GM23338 (cell line): Measurements from ENCODE around the gene PRTFDC1. TPM values are rescaled to one million over a fixed set of nuclear protein-coding genes. Genes with fewer than 3 reads are reported as not detected.

Experiments used
- ATAC-seq: fragments of 200-7000 bp; cut with Tn5 transposase; 3 replicates; pipeline ENCODE4 v1.9.1; 2020
- DNase-seq: peaks from one replicate; pipeline ENCODE4 v3.0.0-alpha.2; 2015; ENCODE audit warnings: low spot score
- H2AFZ ChIP-seq: fragments of 200-600 bp; sonication (generic); 2 replicates; pipeline ENCODE4 v1.8.0; 2016; ENCODE audit warnings: antibody characterized with exemption, mild to moderate bottlenecking, moderate library complexity
- H3F3A ChIP-seq: fragments of 200-600 bp; sonication (generic); replicated peaks from 2 replicates; pipeline ENCODE4 v1.8.0; 2017; ENCODE audit warnings: antibody characterized with exemption, mixed run types, low read depth
- H3K27ac ChIP-seq: fragments of 200-600 bp; sonication (generic); 2 replicates; pipeline ENCODE4 v1.6.1; 2016; ENCODE audit warnings: low read depth
- H3K27me3 ChIP-seq: fragments of 200-600 bp; sonication (generic); 2 replicates; pipeline ENCODE4 v1.8.0; 2016; ENCODE audit warnings: mild to moderate bottlenecking, mixed run types, moderate library complexity; ENCODE audit not compliant: insufficient read depth
- H3K36me3 ChIP-seq: fragments of 200-600 bp; sonication (generic); 2 replicates; pipeline ENCODE4 v1.8.0; 2016; ENCODE audit warnings: mild to moderate bottlenecking; ENCODE audit not compliant: insufficient read depth
- H3K4me1 ChIP-seq: fragments of 200-600 bp; sonication (generic); 2 replicates; pipeline ENCODE4 v1.8.0; 2016; ENCODE audit warnings: mild to moderate bottlenecking, moderate library complexity; ENCODE audit not compliant: insufficient read depth
- H3K4me2 ChIP-seq: fragments of 200-600 bp; sonication (generic); 2 replicates; pipeline ENCODE4 v1.7.1; 2017; ENCODE audit warnings: mixed run types
- H3K4me3 ChIP-seq: fragments of 200-600 bp; sonication (generic); 2 replicates; pipeline ENCODE4 v1.6.1; 2016; ENCODE audit warnings: mixed run types
- H3K79me2 ChIP-seq: fragments of 200-600 bp; sonication (generic); replicated peaks from 2 replicates; pipeline ENCODE4 v1.8.0; 2017; ENCODE audit warnings: mild to moderate bottlenecking; ENCODE audit not compliant: insufficient read depth
- H3K9me2 ChIP-seq: fragments of 200-600 bp; sonication (generic); 2 replicates; pipeline ENCODE4 v1.8.0; 2017; ENCODE audit not compliant: insufficient read depth
- H4K20me1 ChIP-seq: fragments of 200-600 bp; sonication (generic); replicated peaks from 2 replicates; pipeline ENCODE4 v1.8.0; 2017; ENCODE audit warnings: mild to moderate bottlenecking; ENCODE audit not compliant: insufficient read depth
- H3K27ac Mint-ChIP-seq: 2 replicates; pipeline ENCODE4 v1.8.0; 2020; ENCODE audit warnings: inconsistent platforms, mild to moderate bottlenecking, moderate library complexity, mixed read lengths
- H3K27me3 Mint-ChIP-seq: 3 replicates; pipeline ENCODE4 v1.8.0; 2022; ENCODE audit warnings: low read depth, mild to moderate bottlenecking, moderate library complexity, mixed read lengths, inconsistent platforms; ENCODE audit not compliant: insufficient read depth, poor library complexity
- H3K36me3 Mint-ChIP-seq: 3 replicates; pipeline ENCODE4 v1.8.0; 2021; ENCODE audit warnings: low read depth, mild to moderate bottlenecking, inconsistent platforms, moderate library complexity, mixed read lengths
- H3K4me1 Mint-ChIP-seq: 3 replicates; pipeline ENCODE4 v1.8.0; 2020; ENCODE audit warnings: mild to moderate bottlenecking, inconsistent platforms, mixed read lengths
- H3K4me3 Mint-ChIP-seq: 3 replicates; pipeline ENCODE4 v1.8.0; 2021; ENCODE audit warnings: moderate library complexity, mild to moderate bottlenecking, inconsistent platforms, mixed read lengths
- H3K9me3 Mint-ChIP-seq: 3 replicates; pipeline ENCODE4 v1.8.0; 2020; ENCODE audit warnings: moderate library complexity, mild to moderate bottlenecking, inconsistent platforms, mixed read lengths
- CREB1 ChIP-seq: fragments of 250-450 bp; sonication (Bioruptor Pico); IDR thresholded peaks from 2 replicates; pipeline ENCODE4 v1.5.0; 2020; ENCODE audit warnings: low read depth, mild to moderate bottlenecking, moderate library complexity
- EZH2 ChIP-seq: fragments of 200-600 bp; sonication (generic); IDR thresholded peaks from one replicate; pipeline ENCODE4 v1.8.0; 2017; ENCODE audit warnings: antibody characterized with exemption, mild to moderate bottlenecking, low read depth; ENCODE audit not compliant: unreplicated experiment
- EZH2phosphoT487 ChIP-seq: fragments of 200-600 bp; sonication (generic); IDR thresholded peaks from one replicate; pipeline ENCODE4 v1.8.1; 2018; ENCODE audit warnings: antibody characterized with exemption; ENCODE audit not compliant: unreplicated experiment
- JUNB ChIP-seq: IDR thresholded peaks from one replicate; pipeline ENCODE4 v1.6.1; 2016; ENCODE audit warnings: antibody characterized with exemption; ENCODE audit not compliant: unreplicated experiment
- NANOG ChIP-seq: IDR thresholded peaks from 2 replicates; pipeline ENCODE4 v1.6.1; 2016; ENCODE audit warnings: antibody characterized with exemption, borderline replicate concordance
- POLR2AphosphoS5 ChIP-seq: IDR thresholded peaks from 2 replicates; pipeline ENCODE4 v1.6.1; 2016; ENCODE audit warnings: antibody characterized with exemption, low read depth
- STAT1 ChIP-seq: IDR thresholded peaks from one replicate; pipeline ENCODE4 v1.6.1; 2016; ENCODE audit warnings: antibody characterized with exemption; ENCODE audit not compliant: unreplicated experiment
- ZNF114 ChIP-seq: fragments of 250-450 bp; sonication (Bioruptor Pico); IDR thresholded peaks from 2 replicates; pipeline ENCODE4 v1.5.0; 2020; ENCODE audit warnings: mild to moderate bottlenecking, moderate library complexity
- polyA plus RNA-seq: library from polyadenylated mRNA; unstranded; fragments of >200 nt; fragmentation: Nextera tagmentation; extraction: Ambion mirVana; gene quantifications from 2 replicates; pipeline ENCODE4 v1.2.1, GENCODE V29; 2016
- total RNA-seq: library from RNA; depleted of rRNA; stranded (reverse); fragments of >200 nt; shearing (Covaris generic); gene quantifications from 2 replicates; pipeline ENCODE4 v1.2.3, GENCODE V29; 2014
- TF ChIP-seq, protein P1 (sequence below): IDR thresholded peaks from one replicate; pipeline ENCODE4 v1.6.1; 2018; ENCODE audit warnings: antibody characterized with exemption; ENCODE audit not compliant: unreplicated experiment
- TF ChIP-seq, protein P2 (sequence below): IDR thresholded peaks from 2 replicates; pipeline ENCODE4 v1.6.1; 2016; ENCODE audit warnings: antibody characterized with exemption
- TF ChIP-seq, protein P3 (sequence below), 2 experiments: fragments of 200-600 bp in 1 of 2; sonication (generic) in 1 of 2; conservative IDR thresholded peaks; 2 replicates each; pipeline versions ENCODE4 v1.5.1 to v1.6.1; 2016 to 2017; ENCODE audit warnings: antibody characterized with exemption in 2 of 2, low read depth in 2 of 2, mild to moderate bottlenecking in 2 of 2, moderate library complexity in 1 of 2

Gene PRTFDC1
- total and polyA plus RNA-seq, 2 experiments from 2014 or later = 7.9 to 9.1 TPM

GRCh38 chr10:24907956-24908355 lies 44.5 kb downstream of the PRTFDC1 start (continued):
- TF ChIP-seq, protein P1, sequence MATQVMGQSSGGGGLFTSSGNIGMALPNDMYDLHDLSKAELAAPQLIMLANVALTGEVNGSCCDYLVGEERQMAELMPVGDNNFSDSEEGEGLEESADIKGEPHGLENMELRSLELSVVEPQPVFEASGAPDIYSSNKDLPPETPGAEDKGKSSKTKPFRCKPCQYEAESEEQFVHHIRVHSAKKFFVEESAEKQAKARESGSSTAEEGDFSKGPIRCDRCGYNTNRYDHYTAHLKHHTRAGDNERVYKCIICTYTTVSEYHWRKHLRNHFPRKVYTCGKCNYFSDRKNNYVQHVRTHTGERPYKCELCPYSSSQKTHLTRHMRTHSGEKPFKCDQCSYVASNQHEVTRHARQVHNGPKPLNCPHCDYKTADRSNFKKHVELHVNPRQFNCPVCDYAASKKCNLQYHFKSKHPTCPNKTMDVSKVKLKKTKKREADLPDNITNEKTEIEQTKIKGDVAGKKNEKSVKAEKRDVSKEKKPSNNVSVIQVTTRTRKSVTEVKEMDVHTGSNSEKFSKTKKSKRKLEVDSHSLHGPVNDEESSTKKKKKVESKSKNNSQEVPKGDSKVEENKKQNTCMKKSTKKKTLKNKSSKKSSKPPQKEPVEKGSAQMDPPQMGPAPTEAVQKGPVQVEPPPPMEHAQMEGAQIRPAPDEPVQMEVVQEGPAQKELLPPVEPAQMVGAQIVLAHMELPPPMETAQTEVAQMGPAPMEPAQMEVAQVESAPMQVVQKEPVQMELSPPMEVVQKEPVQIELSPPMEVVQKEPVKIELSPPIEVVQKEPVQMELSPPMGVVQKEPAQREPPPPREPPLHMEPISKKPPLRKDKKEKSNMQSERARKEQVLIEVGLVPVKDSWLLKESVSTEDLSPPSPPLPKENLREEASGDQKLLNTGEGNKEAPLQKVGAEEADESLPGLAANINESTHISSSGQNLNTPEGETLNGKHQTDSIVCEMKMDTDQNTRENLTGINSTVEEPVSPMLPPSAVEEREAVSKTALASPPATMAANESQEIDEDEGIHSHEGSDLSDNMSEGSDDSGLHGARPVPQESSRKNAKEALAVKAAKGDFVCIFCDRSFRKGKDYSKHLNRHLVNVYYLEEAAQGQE = no peak

- H4K20me1 ChIP-seq = no peaks in the 10 kb centered on the region
- Mint-ChIP-seq H3K4me1 (no peaks in the 10 kb centered on the region), H3K9me3 (no peaks in the 10 kb centered on the region), H3K4me3 (no peak overlapping the region), H3K27me3 (no peaks in the 10 kb centered on the region), H3K36me3 (no peaks in the 10 kb centered on the region), H3K27ac (no peak overlapping the region)
- DNase-seq (no peak), ATAC-seq (no peak)
- H2AFZ ChIP-seq = no peak overlapping the region
- no peaks in the 10 kb centered on the region for H3K36me3 ChIP-seq
- H3F3A ChIP-seq = no peaks in the 10 kb centered on the region
- no peaks in the 10 kb centered on the region for H3K79me2 ChIP-seq
- no peaks in the 10 kb centered on the region for H3K27me3 ChIP-seq
- no peaks in the 10 kb centered on the region for H3K9me2 ChIP-seq
- H3K4me3 ChIP-seq = no peak overlapping the region
- H3K4me1 ChIP-seq = no peaks in the 10 kb centered on the region
- no peak overlapping the region for H3K27ac ChIP-seq
- no peak overlapping the region for H3K4me2 ChIP-seq
- TF ChIP-seq EZH2 = no peak
- TF ChIP-seq ZNF114 (CRISPR knock-in tag) = no peak
- no peak for TF ChIP-seq STAT1
- TF ChIP-seq JUNB = no peak
- TF ChIP-seq POLR2AphosphoS5 = no peak
- TF ChIP-seq, protein P1 = no peak
- TF ChIP-seq, protein P2, sequence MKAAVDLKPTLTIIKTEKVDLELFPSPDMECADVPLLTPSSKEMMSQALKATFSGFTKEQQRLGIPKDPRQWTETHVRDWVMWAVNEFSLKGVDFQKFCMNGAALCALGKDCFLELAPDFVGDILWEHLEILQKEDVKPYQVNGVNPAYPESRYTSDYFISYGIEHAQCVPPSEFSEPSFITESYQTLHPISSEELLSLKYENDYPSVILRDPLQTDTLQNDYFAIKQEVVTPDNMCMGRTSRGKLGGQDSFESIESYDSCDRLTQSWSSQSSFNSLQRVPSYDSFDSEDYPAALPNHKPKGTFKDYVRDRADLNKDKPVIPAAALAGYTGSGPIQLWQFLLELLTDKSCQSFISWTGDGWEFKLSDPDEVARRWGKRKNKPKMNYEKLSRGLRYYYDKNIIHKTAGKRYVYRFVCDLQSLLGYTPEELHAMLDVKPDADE = no peak
- TF ChIP-seq EZH2phosphoT487 = no peak
- TF ChIP-seq, protein P3, sequence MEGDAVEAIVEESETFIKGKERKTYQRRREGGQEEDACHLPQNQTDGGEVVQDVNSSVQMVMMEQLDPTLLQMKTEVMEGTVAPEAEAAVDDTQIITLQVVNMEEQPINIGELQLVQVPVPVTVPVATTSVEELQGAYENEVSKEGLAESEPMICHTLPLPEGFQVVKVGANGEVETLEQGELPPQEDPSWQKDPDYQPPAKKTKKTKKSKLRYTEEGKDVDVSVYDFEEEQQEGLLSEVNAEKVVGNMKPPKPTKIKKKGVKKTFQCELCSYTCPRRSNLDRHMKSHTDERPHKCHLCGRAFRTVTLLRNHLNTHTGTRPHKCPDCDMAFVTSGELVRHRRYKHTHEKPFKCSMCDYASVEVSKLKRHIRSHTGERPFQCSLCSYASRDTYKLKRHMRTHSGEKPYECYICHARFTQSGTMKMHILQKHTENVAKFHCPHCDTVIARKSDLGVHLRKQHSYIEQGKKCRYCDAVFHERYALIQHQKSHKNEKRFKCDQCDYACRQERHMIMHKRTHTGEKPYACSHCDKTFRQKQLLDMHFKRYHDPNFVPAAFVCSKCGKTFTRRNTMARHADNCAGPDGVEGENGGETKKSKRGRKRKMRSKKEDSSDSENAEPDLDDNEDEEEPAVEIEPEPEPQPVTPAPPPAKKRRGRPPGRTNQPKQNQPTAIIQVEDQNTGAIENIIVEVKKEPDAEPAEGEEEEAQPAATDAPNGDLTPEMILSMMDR (conservative IDR thresholded peaks at IDR 0.05; ENCODE audit: low read depth in 2 of 2) = no peak
- no peak for TF ChIP-seq CREB1
- TF ChIP-seq NANOG = no peak
Measured at GRCh38 chr10:24906372-24906771, 46.0 kb downstream of the PRTFDC1 start.
